HG03025 (cell line): Measurements from ENCODE around the gene SLIT3.

Source experiments
- ATAC-seq: cut with Tn5 transposase; IDR thresholded peaks from one replicate; pipeline ENCODE4 v1.9.1; 2021; ENCODE audit warnings: mild to moderate bottlenecking, moderate library complexity; ENCODE audit not compliant: unreplicated experiment, low FRiP score

Gene SLIT3

GRCh38 chr5:169272111-169272510 lies 28.8 kb downstream of the SLIT3 start:
- ATAC-seq: no peak

- ATAC-seq: no peak
These were observed 30.1 kb downstream of the SLIT3 start for GRCh38 chr5:169270827-169271226.

GRCh38 chr5:169268019-169268418 lies 32.9 kb downstream of the SLIT3 start:
- ATAC-seq: no peak

GRCh38 chr5:169265888-169266287 lies 35.1 kb downstream of the SLIT3 start:
- ATAC-seq: no peak

- no peak for ATAC-seq
These were observed 37.3 kb downstream of the SLIT3 start for GRCh38 chr5:169263591-169263990.

GRCh38 chr5:169260896-169261569 lies 39.9 kb downstream of the SLIT3 start:
- ATAC-seq: no peak

GRCh38 chr5:169258372-169259000 lies 42.5 kb downstream of the SLIT3 start:
- no peak for ATAC-seq

- ATAC-seq: no peak
These were observed 44.7 kb downstream of the SLIT3 start for GRCh38 chr5:169256191-169256590.

GRCh38 chr5:169253071-169253470 lies 47.9 kb downstream of the SLIT3 start:
- ATAC-seq: no peak

- no peak for ATAC-seq
These were observed 49.4 kb downstream of the SLIT3 start for GRCh38 chr5:169251333-169252084.

- no peak for ATAC-seq
These were observed 50.1 kb downstream of the SLIT3 start for GRCh38 chr5:169250887-169251286.

- ATAC-seq: no peak
These were observed 51.9 kb downstream of the SLIT3 start for GRCh38 chr5:169248996-169249395.

- no peak for ATAC-seq
These were observed 52.4 kb downstream of the SLIT3 start for GRCh38 chr5:169248550-169248949.

GRCh38 chr5:169244812-169245211 lies 56.1 kb downstream of the SLIT3 start:
- no peak for ATAC-seq

- no peak for ATAC-seq
These were observed 57.1 kb downstream of the SLIT3 start for GRCh38 chr5:169243651-169244422.

- ATAC-seq: no peak
These were observed 58.1 kb downstream of the SLIT3 start for GRCh38 chr5:169242849-169243186.

- ATAC-seq: no peak
These were observed 58.6 kb downstream of the SLIT3 start for GRCh38 chr5:169242175-169242848.

- ATAC-seq: no peak
These were observed 71.5 kb downstream of the SLIT3 start for GRCh38 chr5:169229342-169229892.

- no peak for ATAC-seq
These were observed 74.0 kb downstream of the SLIT3 start for GRCh38 chr5:169226895-169227294.

GRCh38 chr5:169225830-169226356 lies 75.0 kb downstream of the SLIT3 start:
- no peak for ATAC-seq
